ENCODE measurements around the gene PPM1B.
A peak's percentile ranks its signal among the peaks of the same experiment; 100 is the strongest.
"Not testable (repeated sequence)": the region's sequence is repeated elsewhere in the genome, so short reads cannot be mapped to it uniquely, and the experiment has no call there.

PPM1B gene

GRCh38 chr2:44164617-44165016 is 4.1 kb upstream of the PPM1B start:
- DNase-seq, result no peak

DNA sequence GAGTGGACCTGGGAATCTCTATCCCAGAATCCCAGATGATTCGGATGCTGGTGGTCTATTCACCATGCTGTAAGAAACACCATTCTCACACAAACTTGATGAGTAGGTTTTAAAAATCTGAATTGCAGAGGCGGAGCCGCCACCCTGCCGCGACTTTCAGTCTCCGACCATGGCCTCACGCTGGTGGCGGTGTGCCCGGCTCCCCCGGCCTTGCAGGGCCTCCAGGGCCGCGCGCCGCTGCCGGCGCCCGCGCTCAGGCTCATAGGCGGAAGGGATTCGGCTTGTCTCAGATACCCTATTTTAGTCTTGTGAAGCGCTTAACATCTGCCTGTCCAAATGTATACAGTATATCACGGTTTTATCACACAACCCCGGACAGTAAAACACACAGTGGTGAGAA is 2.6 kb upstream of the PPM1B start:
- DNase-seq, result no peak

DNA sequence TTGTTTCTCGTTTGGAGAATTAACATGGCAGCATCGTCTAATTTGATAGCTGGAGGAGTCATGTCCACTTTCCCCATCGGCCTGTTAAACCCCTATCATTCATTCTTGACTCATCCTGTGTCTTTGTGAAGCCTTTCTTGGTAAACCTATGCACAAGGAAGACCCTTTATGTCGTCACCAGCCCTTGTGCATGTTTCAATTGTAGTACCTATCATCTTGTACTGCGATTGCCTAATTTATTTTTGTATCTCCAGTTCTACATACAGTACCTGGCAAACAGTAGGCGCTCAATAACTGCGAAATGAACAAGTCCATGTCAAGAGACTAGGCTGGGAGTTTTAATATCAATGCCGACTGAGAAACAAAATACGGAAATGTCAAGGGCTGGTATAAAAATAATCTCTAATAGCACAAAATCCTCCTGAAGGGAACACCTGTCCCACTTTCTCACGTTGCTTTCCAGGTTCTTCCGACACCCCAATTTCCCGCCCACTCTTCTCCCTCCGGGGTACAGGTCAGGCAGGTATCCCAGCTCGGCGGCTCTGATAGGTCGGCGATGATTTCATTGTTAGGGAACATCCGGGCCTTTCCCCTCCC is 1.3 kb upstream of the PPM1B start:
- DNase-seq, result no peak

DNA sequence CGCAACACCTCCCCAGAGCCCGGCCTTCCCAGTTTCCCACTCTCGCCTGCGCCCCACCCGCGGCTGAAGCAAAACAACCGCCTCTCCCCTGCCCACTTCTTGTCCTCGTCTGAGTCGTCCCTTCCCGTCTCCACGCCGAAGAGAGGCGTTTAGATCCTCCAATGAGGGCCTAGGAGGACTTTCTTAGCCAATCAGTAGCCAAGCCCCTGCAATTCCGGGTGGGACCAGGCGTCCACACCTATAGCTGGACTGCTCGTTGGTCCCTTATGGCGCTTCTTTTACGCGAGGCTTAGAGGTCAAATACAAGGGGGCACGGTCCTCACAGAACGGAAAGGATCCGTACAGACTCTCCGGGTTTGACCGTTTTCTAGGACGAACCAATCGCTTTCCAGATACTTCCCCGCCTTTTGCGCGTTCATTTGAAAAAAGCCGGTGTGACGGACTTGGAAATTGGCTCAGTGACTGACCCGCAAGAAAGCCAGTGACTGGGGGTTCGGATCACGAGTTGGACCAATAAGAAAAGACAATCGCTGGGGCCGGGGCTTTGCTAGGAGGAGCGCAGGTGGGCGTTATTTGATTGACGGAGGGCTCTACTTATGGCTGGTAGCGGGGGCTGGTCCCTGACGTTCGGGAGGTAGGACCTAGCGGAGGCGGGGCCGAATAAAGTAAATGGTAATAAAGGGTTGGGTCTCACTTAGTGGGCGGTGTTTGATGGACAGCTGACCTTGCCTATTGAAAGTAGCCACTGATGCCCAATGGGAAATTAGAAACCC is 581 bp upstream of the PPM1B start:
- peak; percentile 100 for DNase-seq

- peak; percentile 87 for DNase-seq
These were observed 652 bp downstream of the PPM1B start for GRCh38 chr2:44169155-44169898.

GRCh38 chr2:44170311-44170717 is 1.6 kb downstream of the PPM1B start:
- peak; percentile 31 for DNase-seq

- DNase-seq, result no peak
These were observed 2.3 kb downstream of the PPM1B start for GRCh38 chr2:44171018-44171417.

- DNase-seq, result not testable (repeated sequence)
These were observed 2.8 kb downstream of the PPM1B start for GRCh38 chr2:44171442-44171841.

DNA sequence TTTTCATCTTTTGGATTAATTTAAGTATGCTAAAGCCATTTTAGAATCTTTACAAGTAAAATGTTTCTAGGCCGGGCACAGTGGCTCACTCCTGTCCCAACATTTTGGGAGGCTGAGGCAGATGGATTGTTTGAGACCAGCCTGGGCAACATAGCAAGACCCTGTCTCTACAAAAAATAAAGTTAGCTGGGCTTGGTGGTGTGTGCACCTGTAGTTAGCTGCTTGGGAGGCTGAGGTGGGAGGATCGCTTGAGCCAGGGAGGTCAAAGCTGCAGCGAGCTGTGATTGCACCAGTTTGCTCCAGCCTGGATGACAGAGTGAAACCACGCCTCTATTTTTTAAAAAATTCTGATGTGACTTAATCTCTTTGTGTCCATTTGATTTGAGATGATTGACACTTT is 3.9 kb downstream of the PPM1B start:
- DNase-seq, result no peak

DNA sequence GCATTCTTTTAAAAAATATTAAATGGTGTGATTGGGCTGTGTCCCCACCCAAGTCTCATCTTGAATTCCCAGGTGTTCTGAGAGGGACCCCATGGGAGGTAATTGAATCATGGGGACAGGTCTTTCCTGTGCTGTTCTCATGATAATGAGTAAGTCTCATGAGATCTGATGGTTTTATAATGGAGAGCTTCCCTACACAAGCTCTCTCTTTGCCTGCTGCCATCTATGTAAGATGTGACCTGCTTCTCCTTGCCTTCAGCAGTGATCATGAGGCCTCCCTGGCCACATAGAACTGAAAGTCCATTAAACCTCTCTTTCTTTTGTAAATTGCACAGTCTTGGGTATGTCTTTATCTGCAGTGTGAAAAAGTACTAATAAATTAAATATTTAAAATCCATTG is 10.3 kb downstream of the PPM1B start:
- DNase-seq, result no peak

- peak; percentile 64 for DNase-seq
These were observed 13.0 kb downstream of the PPM1B start for GRCh38 chr2:44181648-44182047.

GRCh38 chr2:44184106-44184505 is 15.4 kb downstream of the PPM1B start:
- DNase-seq, result peak; percentile 62

GRCh38 chr2:44186810-44187209 is 18.1 kb downstream of the PPM1B start:
- DNase-seq, result peak; percentile 61

DNA sequence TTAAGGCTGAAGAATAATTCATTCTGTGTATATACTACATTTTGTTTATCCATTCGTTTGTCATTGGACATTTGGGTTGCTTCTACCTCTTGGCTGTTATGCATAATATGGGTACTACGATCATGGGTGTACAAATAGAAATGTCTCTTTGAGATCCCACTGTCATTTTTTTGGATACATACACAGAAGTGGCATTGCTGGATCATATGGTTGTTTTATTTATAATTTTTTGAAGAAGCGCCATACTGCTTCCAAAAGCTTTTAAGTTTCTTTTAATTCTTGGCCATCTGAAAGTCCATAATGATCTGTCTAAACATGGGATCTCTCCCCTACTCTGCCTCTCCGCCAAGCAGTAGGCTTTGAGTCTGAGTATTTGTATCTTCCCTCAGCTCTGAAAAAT is 18.6 kb downstream of the PPM1B start:
- no peak for DNase-seq

DNA sequence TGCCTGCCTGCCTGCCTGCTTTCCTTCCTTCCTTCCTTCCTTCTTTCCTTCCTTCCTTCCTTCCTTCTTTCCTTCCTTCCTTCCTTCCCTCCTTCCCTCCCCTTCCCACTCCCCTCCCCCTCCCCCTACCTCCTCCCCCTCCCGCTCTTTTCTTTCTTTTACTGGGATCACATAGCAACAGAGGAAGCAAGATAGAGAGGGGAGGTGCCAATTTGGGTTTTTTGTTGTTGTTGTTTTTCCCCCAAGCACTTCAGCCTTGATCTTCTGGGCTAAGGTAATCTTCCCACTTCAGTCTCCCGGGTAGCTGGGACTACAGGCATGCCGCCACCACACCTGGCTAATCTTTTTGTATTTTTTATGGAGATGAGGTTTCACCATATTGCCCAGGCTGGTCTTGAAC is 20.0 kb downstream of the PPM1B start:
- DNase-seq, result no peak

GRCh38 chr2:44189104-44189503 is 20.4 kb downstream of the PPM1B start:
- no peak for DNase-seq

GRCh38 chr2:44190526-44190925 is 21.9 kb downstream of the PPM1B start:
- no peak for DNase-seq

DNA sequence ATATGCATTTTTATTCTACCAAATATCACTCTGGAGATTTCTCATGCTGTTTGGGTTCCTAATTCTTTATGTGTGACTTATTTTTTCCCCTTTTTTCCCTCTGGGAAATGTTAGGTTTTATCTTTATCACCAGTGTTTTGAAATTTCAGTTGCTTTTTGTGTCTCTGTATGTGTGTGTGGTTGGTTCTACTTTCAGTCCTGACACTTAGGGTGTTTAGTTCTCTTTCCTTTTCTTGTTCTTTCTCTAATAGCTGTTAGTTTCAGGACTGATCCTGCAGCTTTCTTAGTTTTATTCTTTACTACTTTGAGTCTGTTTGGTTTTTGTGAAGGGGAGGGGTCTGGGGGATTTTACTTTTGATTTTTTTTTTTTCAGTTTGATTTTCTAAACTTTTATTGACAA is 23.1 kb downstream of the PPM1B start:
- DNase-seq, result no peak

GRCh38 chr2:44192646-44193045 is 24.0 kb downstream of the PPM1B start:
- no peak for DNase-seq

- no peak for DNase-seq
These were observed 27.0 kb downstream of the PPM1B start for GRCh38 chr2:44195714-44196113.

GRCh38 chr2:44197816-44198215 is 29.1 kb downstream of the PPM1B start:
- no peak for DNase-seq

DNA sequence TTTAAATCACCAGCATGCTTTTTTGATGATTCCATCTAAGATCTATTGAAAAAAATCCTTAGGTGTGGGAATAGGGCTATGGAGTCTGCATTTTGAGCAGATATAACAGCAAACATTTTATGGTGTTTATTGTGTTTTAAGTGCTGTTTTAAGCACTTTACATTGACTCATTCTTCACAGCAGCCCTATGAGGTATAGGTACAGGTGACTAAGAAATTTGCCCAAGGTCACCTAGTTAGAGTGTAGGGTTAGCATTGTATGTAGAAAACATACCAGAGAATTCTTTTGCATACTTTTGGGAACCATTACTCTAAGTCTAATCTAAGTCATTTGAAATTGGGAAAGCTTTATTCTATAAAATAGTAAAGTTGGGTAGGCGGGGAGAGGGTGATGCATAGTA is 31.3 kb downstream of the PPM1B start:
- DNase-seq, result no peak

GRCh38 chr2:44200759-44201158 is 32.1 kb downstream of the PPM1B start:
- DNase-seq, result no peak

DNA sequence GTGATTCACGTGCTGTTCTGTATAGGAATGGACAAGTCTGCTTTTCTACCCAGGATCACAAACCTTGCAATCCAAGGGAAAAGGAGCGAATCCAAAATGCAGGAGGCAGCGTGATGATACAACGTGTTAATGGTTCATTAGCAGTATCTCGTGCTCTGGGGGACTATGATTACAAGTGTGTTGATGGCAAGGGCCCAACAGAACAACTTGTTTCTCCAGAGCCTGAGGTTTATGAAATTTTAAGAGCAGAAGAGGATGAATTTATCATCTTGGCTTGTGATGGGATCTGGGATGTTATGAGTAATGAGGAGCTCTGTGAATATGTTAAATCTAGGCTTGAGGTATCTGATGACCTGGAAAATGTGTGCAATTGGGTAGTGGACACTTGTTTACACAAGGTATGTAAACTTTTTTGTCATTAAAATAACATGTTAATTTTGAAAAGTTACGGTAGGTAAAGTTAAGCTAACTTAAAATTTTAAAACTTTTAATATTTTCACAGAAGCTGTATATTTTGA is 33.0 kb downstream of the PPM1B start:
- DNase-seq, result no peak

All from hematopoietic multipotent progenitor cell treated with erythropoietin and hydrocortisone succinate and interleukin-3 and kit ligand, for 4 days (in vitro differentiated cells).